ENCODE data around the gene CADPS. TPM values are rescaled to one million over a fixed set of nuclear protein-coding genes. Genes with fewer than 3 reads are reported as not detected.

Gene CADPS
- total and polyA plus RNA-seq, 2 of the 4 experiments (the other 2 are of a cell fraction): not detected

DNA sequence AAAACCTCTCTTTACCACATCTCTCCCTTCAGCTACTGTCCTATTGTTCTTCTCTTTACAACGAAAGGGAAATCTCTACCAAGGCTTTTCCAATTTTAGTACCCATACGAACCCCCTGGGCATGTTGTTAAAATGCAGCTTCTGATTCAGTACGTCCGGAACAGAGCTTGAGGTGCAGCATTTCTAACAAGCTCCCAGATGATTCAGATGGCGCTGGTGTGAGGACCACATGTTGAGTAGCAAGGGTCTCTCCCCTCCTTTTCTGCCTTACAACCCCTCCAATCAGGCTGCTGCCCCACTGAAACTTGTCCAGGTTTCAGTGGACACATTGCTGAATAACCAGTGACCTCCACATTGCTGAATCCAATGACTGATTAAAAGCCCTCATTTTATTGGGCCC lies 324.8 kb downstream of the CADPS start:
- Histone ChIP-seq H3K4ac (ENCODE audit: low read depth, low read length) (no peak overlapping the region), H3K14ac (replicated peaks; ENCODE audit: low read depth, low read length) (no peak overlapping the region), H3K4me3 (ENCODE audit: insufficient read depth, low read depth, low read length) (no peak overlapping the region), H2BK20ac (ENCODE audit: low read depth, low read length) (no peak overlapping the region), H3K18ac (ENCODE audit: low read depth, low read length) (no peak overlapping the region), H2BK120ac (ENCODE audit: low read depth, low read length) (no peak overlapping the region), H2AFZ (replicated peaks; ENCODE audit: low read length, poor library complexity) (no peak overlapping the region), H3K9me1 (ENCODE audit: insufficient read depth, low read length) (no peaks in the 10 kb centered on the region), H2AK5ac (ENCODE audit: low read depth, low read length) (no peak overlapping the region), H3K9ac (ENCODE audit: low read depth, low read length) (no peak overlapping the region), H3K9me3 (ENCODE audit: control insufficient read depth, insufficient read depth, low read length) (no peaks in the 10 kb centered on the region), H4K5ac (ENCODE audit: low read depth, low read length) (no peak overlapping the region), H4K91ac (ENCODE audit: insufficient read depth, low read depth, low read length) (no peak overlapping the region), H3K56ac (ENCODE audit: extremely low read depth, insufficient read depth, low read length) (no peak overlapping the region), H3K36me3 (ENCODE audit: control insufficient read depth, insufficient read depth, low read length) (no peaks in the 10 kb centered on the region), H2BK15ac (ENCODE audit: low read depth, low read length) (no peak overlapping the region), H3K4me1 (ENCODE audit: control insufficient read depth, insufficient read depth, low read length) (no peaks in the 10 kb centered on the region), H3K27me3 (ENCODE audit: control insufficient read depth, insufficient read depth, low read length) (peaks cover 5% of the 10 kb centered on the region), H2BK5ac (ENCODE audit: low read depth, low read length, poor library complexity, severe bottlenecking) (no peak overlapping the region), H4K20me1 (ENCODE audit: insufficient read depth, low read length) (no peaks in the 10 kb centered on the region), H4K8ac (ENCODE audit: low read depth in 2 of 2, low read length in 2 of 2) (no peak overlapping the region), H2AK9ac (replicated peaks; ENCODE audit: low read depth, low read length, poor library complexity) (no peak overlapping the region), H3K23ac (ENCODE audit: low read depth, low read length) (no peak overlapping the region), H3K27ac (ENCODE audit: insufficient read depth, low read length) (no peak overlapping the region), H3K79me1 (ENCODE audit: low read depth in 1 of 2, low read length in 2 of 2) (no peaks in the 10 kb centered on the region), H3K4me2 (ENCODE audit: low read depth, low read length) (no peak overlapping the region)
- DNase-seq (no peak), ATAC-seq (ENCODE audit: low read depth) (no peak)
- ChIA-PET POLR2A (ENCODE audit: unreplicated experiment) (no interaction called here), CTCF (interaction anchor here (0.5 kb wide), 1 partner anchor 217 kb away, joined by 7 read pairs; no protein-coding TSS in a partner anchor)
- no TSS peak for BruUV-seq (replicated peaks)
- intact Hi-C loops (cut with micrococcal nuclease): no loop called here
- dilution Hi-C loops (cut with HindIII; ENCODE audit: low sequenced_read_pairs, unreplicated experiment): no loop called here
- TF ChIP-seq RCOR1 (IDR thresholded peaks at IDR 0.05; ENCODE audit: insufficient replicate concordance, low read length) (no peak), FOS (IDR thresholded peaks at IDR 0.05; ENCODE audit: low read depth, low read length) (no peak)
- in situ Hi-C loops (cut with MboI; ENCODE audit: low sequenced_read_pairs): loop anchor here (10.0 kb wide), 1 partner anchor 346 kb away; no protein-coding TSS in a partner anchor
- WGBS, 2 experiments (ENCODE audit: extremely low coverage in 2 of 2, insufficient read length in 1 of 2): 70% methylated on average over 3 of the region's 5 CpGs; no CpG with 5 or more reads in 1 of the 2 experiments
